ENCODE results near the gene E2F8.
A peak's percentile ranks its signal among the peaks of the same experiment; 100 is the strongest.
"Not testable (repeated sequence)": the region's sequence is repeated elsewhere in the genome, so short reads cannot be mapped to it uniquely, and the experiment has no call there.

E2F8 gene

DNA sequence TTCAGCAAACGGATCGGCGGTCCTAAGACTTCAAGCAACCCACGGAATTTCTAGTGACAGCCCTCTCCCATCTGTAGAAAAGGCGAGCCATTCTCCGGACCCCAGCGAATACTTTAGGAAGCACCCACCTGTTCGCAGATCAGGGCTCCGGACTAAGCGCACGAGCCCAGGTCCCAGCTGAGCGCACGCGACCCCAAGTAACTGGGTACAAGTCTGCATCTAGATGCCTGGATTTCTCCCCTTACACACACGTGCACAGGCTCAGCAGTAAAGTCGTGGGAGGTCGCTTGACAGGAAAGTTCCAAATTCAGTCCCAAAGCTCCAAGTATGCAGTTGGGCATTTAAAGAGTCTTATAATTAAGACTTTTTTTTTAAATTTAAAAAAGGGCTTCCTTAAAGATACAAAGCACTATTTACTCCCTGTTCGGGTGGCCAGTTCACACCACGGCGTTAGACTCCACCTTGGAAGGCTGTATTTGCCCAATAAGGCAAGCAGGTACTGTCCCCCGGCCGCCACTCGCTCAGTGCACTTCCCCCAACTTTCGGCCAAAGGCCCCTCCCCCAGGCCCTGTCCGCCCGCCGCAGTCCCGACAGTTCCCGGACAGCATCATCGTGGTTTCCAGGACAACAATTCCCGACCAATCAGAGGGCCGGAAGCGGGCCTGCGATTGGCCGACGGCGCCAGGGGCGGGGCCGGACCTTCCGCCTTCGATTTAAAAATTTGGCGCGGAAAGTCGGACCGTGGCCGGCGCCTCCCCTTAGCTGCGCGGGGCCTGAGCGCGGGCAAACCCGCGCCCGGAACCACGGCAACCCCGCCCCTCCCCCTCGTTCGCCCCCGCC lies at the start of gene E2F8:
Gene E2F8 (minus strand): TSS at position 526 of the 840 bp plus-strand sequence. CDS start 824 bp downstream, outside the sequence.
- DNase-seq (ENCODE audit: low spot score), result peak; percentile 98

GRCh38 chr11:19290356-19290755 lies 49.6 kb upstream of the E2F8 start:
- DNase-seq (ENCODE audit: low spot score), result no peak

- no peak for DNase-seq (ENCODE audit: low spot score)
Measured at GRCh38 chr11:19288256-19288655, 47.5 kb upstream of the E2F8 start.

DNA sequence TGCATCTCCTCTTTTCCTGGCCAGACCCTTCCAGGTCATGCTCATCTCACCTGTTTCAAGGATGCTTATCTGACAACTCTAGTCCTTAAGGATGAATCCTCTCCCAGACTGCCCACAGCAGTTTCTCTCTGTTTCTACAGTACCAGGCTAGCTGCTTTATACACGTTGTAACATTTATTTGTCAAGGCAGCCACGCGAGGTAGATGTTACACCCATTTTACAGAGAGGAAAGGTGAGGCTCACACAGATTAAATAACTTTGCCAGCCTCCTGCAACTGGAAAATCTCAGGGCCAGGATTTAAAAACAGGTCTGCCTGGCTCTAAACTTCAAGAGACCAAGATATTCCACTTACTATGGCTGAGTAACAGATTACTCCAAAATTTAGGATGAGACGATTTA lies 45.7 kb upstream of the E2F8 start:
- no peak for DNase-seq (ENCODE audit: low spot score)

- DNase-seq (ENCODE audit: low spot score), result no peak
Measured at GRCh38 chr11:19284881-19285280, 44.1 kb upstream of the E2F8 start.

GRCh38 chr11:19283991-19284390 lies 43.2 kb upstream of the E2F8 start:
- DNase-seq (ENCODE audit: low spot score), result no peak

- DNase-seq (ENCODE audit: low spot score), result no peak
Measured at GRCh38 chr11:19281555-19281954, 40.8 kb upstream of the E2F8 start.

GRCh38 chr11:19281041-19281440 lies 40.3 kb upstream of the E2F8 start:
- peak; percentile 14 for DNase-seq (ENCODE audit: low spot score)

GRCh38 chr11:19279451-19279850 lies 38.7 kb upstream of the E2F8 start:
- DNase-seq (ENCODE audit: low spot score), result no peak

DNA sequence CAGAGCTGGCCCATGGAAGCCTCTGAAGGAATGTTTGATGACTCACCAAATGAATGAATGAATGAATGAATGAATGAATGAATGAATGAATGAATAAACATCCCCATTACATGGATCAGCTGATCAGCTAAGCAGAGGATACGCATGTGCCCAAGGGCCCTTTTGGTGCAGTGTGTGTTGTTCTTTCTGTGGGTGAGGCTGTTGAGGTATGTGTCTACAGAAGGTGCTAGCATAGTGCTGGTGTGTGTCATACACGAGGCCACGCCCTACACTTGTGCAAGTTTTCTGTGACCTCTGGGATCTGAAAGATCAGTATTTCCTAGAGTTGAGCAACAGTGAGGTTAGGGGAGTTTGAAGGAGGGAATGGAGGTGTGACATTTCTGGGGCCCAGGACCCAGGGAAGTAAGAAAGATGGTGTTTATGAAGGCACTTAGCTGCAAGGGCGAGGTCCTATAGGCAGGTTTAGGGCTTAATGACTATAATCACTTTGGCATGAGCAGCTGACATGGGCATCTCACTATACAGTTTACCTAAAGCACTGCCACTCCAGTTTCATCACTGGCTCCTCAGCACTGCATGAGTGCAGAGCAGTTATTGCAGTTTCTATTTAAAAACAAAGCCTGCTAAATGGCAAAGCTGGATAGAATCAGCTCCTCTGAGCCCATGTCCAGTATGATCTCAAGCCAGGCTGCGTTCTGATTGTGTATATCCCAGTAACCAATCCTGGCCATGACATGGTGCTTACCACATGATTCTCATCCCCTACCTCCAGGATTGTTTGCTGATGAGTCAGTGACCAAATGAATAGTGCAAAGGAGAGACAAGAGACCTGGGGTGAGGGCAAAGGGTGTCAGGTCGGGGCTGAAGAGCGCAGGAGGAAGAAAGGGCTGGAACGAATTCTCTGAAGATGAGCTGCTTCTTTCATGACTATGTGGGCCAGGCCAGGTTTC lies 36.4 kb upstream of the E2F8 start:
- no peak for DNase-seq (ENCODE audit: low spot score)

- no peak for DNase-seq (ENCODE audit: low spot score)
Measured at GRCh38 chr11:19275496-19275895, 34.8 kb upstream of the E2F8 start.

DNA sequence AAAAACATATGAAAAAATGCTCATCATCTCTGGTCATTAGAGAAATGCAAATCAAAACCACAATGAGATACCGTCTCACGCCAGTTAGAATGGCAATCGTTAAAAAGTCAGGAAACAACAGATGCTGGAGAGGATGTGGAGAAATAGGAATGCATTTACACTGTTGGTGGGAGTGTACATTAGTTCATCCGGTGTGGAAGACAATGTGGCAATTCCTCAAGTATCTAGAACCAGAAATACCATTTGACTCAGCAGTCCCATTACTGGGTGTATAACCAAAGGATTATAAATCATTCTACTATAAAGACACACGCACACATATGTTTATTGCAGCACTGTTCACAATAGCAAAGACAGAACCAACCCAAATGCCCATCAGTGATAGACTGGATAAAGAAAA lies 32.5 kb upstream of the E2F8 start:
- not testable (repeated sequence) for DNase-seq (ENCODE audit: low spot score)

DNA sequence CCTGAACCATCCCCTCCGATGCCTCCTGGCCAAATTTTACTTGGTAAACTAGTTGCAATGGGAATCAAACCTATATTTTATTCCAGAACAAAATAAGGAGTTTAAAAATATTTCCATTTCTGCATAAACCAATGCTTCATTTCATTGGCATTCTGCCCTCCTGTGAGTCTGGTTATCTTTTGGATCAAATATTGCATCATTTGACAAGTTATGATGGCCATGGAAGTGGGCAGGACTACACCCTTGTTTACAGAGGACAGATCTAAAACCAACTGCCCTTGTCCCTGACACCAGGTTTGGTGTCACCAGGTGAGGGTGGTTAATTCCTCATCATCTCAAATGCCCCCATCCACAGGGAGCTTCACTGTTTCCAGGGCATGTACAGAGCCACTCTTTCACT lies 28.2 kb upstream of the E2F8 start:
- DNase-seq (ENCODE audit: low spot score), result no peak

GRCh38 chr11:19267567-19267966 lies 26.8 kb upstream of the E2F8 start:
- DNase-seq (ENCODE audit: low spot score), result no peak

DNA sequence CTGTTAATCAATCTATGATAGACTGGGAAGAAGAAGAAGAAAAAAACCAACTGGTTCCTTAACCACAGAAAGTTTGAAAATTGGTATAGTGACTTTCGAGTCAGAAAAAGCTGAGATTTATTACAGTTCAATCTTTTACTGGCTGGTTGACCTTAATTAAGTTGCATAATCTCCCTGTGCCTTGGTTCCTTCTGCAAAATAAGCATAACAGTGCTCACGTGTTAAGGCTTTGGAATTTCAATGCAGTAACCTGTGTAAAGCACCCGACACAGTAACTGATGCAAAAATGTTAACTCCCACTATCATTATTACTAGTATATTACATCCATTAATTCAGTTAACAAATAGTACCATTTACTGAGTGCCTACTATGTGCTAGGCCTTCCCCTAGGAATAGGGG lies 22.6 kb upstream of the E2F8 start:
- no peak for DNase-seq (ENCODE audit: low spot score)

GRCh38 chr11:19259487-19260345 lies 19.0 kb upstream of the E2F8 start:
- peak; percentile 63 for DNase-seq (ENCODE audit: low spot score)

DNA sequence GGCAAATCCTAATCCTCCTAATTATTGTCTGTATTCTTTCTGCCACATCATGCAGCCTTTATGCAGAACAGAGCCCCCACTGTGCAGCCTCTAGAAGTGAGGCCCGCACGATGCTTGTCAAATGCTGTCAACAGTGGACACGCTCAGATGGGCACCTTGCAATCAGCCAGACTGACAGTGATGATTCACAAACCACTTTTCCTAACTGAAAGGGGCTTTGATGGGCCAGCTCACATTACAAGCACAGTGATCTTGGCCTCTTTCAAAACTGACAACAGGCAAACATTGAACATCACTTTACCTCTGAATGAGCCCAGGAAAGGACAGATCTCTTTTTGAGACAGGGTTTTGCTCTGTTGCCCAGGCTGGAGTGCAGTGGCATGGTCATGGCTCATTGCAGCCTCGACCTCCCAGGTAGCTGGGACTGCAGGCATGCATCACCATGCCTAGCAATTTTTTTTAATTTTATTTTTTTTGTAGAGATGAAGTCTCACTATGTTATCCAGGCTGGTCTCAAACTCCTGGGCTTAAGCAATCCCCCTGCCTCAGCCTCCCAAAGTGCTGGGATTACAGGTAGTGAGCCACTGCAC lies 18.0 kb upstream of the E2F8 start:
- no peak for DNase-seq (ENCODE audit: low spot score)

DNA sequence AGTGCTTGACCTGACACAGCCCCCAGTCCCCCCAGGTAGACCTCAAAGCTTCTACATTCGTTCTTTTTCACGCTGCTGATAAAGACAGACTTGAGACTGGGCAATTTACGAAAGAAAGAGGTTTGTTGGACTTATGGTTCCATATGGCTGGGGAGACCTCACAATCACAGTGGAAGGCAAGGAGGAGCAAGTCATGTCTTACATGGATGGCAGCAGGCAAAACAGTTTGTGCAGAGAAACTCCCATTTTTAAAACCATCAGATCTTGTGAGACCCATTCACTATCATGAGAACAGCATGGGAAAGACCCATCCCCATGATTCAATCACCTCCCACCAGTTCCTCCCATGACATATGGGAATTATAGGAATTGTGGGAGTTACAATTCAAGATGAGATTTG lies 13.7 kb upstream of the E2F8 start:
- not testable (repeated sequence) for DNase-seq (ENCODE audit: low spot score)

DNA sequence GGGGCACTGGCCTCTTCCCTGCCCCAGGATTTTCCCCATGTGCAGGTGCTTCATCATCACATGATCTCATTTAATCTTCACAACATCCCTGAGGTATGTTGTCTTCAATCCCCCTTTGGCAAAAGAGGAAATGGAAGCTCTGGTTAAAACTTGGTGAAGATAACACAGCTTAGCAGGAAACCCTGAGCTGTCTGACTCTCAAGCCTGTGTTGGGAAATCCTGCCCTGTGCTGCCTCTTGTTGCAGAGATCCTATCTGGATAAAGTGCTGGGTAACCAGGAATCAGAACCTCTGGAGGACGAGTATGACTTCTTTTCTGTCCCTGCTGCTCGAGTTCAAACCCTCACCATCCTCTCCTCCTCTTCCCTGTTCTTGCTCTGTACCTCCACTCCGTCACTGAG lies 13.1 kb upstream of the E2F8 start:
- no peak for DNase-seq (ENCODE audit: low spot score)

GRCh38 chr11:19253153-19253745 lies 12.5 kb upstream of the E2F8 start:
- DNase-seq (ENCODE audit: low spot score), result no peak

Data from germinal center (tissue), 1 donor.